Type B pancreatic cell (in vitro differentiated cells): ENCODE measurements around the gene ODC1. TPM values are rescaled to one million over a fixed set of nuclear protein-coding genes. Genes with fewer than 3 reads are reported as not detected.

ENCODE experiments used
- DNase-seq: peaks from one replicate; pipeline ENCODE4 v3.0.0; 2021; ENCODE audit warnings: mixed read lengths; ENCODE audit not compliant: unreplicated experiment; ENCODE audit errors: extremely low spot score
- H3K27ac Mint-ChIP-seq: 2 replicates; pipeline ENCODE4 v1.8.0; 2021; ENCODE audit warnings: mild to moderate bottlenecking, mixed read lengths
- H3K27me3 Mint-ChIP-seq: 2 replicates; pipeline ENCODE4 v1.8.0; 2021; ENCODE audit warnings: mixed read lengths
- H3K36me3 Mint-ChIP-seq: 2 replicates; pipeline ENCODE4 v1.8.0; 2021; ENCODE audit warnings: mixed read lengths
- H3K4me1 Mint-ChIP-seq: one replicate; pipeline ENCODE4 v1.8.0; 2021; ENCODE audit warnings: mixed read lengths; ENCODE audit not compliant: unreplicated experiment
- H3K4me3 Mint-ChIP-seq: 2 replicates; pipeline ENCODE4 v1.8.0; 2021; ENCODE audit warnings: mild to moderate bottlenecking, mixed read lengths
- H3K9me3 Mint-ChIP-seq: 2 replicates; pipeline ENCODE4 v1.8.0; 2021; ENCODE audit warnings: mixed read lengths
- CTCF ChIP-seq: fragments of 200-600 bp; sonication (generic); conservative IDR thresholded peaks from 2 replicates; pipeline ENCODE4 v1.5.0; 2021; ENCODE audit warnings: antibody characterized with exemption, mild to moderate bottlenecking
- total RNA-seq: library from RNA; stranded (reverse); gene quantifications from 2 replicates; pipeline ENCODE4 v1.2.1, GENCODE V29; 2021; ENCODE audit warnings: low replicate concordance

Gene ODC1
- total RNA-seq, 1 donor from 2014 or later, result 135 TPM

DNA sequence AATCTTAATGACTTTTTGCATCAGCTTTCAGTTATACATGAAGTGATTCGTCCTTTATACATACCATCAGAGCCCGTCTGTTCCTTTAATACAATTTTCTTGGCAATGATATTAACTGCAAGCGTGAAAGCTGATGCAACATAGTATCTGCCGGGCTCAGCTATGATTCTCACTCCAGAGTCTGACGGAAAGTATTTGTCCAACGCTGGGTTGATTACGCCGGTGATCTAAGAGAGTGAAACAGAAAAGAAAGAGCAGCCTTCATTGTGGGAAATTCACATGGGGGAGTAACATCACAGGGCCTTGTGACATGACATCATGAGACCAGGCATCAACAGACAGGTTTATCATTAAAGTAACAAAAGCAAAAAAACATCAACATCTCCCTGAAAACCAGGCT is 6.2 kb downstream of the ODC1 start:
- Mint-ChIP-seq H3K27me3 (no peaks in the 10 kb centered on the region), H3K27ac (no peak overlapping the region), H3K4me3 (no peak overlapping the region), H3K9me3 (no peaks in the 10 kb centered on the region), H3K36me3 (peaks cover 29% of the 10 kb centered on the region), H3K4me1 (no peaks in the 10 kb centered on the region)
- TF ChIP-seq CTCF, result no peak
- DNase-seq, result no peak

DNA sequence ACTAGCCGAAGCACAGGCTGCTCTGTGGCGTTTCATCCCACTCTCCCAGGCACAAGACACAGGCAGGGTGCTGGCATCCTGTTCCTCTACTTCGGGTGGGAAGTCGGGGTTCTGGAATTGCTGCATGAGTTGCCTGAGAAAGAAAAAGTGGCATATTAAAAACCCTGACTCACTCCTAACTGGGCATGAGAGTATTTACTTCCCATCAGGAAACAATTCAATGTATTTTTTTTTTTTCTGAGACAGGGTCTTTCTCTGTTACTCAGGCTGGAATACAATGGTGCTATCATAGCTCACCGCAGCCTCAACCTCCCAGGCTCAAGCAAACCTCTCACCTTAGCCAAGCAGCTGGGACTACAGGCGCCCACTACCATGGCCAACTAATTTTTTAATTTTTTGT is 7.4 kb downstream of the ODC1 start:
- no peak for TF ChIP-seq CTCF
- peaks cover 29% of the 10 kb centered on the region for H3K36me3 Mint-ChIP-seq
- H3K27ac Mint-ChIP-seq, result no peak overlapping the region
- no peaks in the 10 kb centered on the region for H3K4me1 Mint-ChIP-seq
- no peak for DNase-seq
- H3K27me3 Mint-ChIP-seq, result no peaks in the 10 kb centered on the region
- no peak overlapping the region for H3K4me3 Mint-ChIP-seq
- H3K9me3 Mint-ChIP-seq, result no peaks in the 10 kb centered on the region

DNA sequence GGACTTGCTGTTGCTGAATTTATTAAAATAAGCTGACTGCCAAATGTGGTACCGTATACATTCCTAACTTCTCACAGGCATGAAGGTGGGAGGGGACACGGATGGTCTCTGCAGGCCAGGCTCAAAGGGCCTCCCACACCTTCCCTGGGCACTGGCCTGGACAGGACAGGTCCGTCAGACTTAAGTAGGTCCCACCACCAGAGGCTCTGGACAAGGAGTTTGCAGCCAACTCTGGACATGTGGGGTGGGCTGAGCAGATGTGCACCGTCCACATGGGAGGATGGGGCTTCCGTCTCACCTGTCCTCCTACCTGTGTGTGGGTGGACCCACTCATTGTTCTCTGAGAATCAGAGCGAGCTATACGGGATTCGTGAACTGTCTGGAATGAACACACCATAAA is 8.2 kb downstream of the ODC1 start:
- no peaks in the 10 kb centered on the region for H3K9me3 Mint-ChIP-seq
- peaks cover 2% of the 10 kb centered on the region for H3K4me1 Mint-ChIP-seq
- TF ChIP-seq CTCF, result no peak
- peaks cover 1% of the 10 kb centered on the region for H3K27me3 Mint-ChIP-seq
- no peak for DNase-seq
- H3K27ac Mint-ChIP-seq, result no peak overlapping the region
- peaks cover 29% of the 10 kb centered on the region for H3K36me3 Mint-ChIP-seq
- no peak overlapping the region for H3K4me3 Mint-ChIP-seq

DNA sequence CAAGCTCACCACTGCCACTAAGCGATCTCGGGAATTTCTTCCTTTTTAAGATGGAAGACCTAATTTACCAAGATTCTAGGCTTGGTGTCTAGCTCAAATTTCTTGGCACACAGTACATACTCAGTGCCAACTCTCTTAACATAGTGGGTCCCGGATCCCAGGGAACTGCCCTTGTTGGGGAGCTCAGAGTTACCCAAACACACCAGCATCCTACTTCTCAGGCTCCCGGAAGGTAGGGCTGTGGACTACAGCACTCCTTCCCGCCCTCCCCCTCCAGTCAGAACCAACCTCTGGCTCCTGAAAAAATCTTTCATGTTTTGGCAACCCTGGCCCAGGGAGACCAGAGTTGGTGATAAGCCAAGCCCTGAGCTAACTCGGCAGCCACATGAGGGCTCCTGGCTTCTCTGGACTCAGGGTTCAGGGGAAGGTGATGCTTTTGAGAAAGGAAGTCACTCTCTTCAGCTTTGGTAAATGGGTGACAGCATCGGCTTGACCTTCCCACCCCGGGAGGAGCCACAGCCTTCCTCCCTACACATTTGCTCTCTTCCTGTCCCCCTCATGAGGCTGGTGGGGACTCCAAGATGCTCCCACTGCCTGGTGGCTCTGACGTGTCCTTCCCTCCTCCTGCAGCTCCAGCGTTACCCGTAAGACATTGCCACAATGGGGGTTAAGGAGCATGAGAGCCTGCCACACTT is 8.8 kb downstream of the ODC1 start:
- no peak overlapping the region for H3K27ac Mint-ChIP-seq
- H3K9me3 Mint-ChIP-seq, result no peaks in the 10 kb centered on the region
- DNase-seq, result no peak
- TF ChIP-seq CTCF, result no peak
- H3K4me1 Mint-ChIP-seq, result peaks cover 5% of the 10 kb centered on the region
- peaks cover 23% of the 10 kb centered on the region for H3K36me3 Mint-ChIP-seq
- no peak overlapping the region for H3K4me3 Mint-ChIP-seq
- H3K27me3 Mint-ChIP-seq, result peaks cover 3% of the 10 kb centered on the region

GRCh38 chr2:10438688-10439087 is 9.4 kb downstream of the ODC1 start:
- no peak for TF ChIP-seq CTCF
- peaks cover 3% of the 10 kb centered on the region for H3K27me3 Mint-ChIP-seq
- no peak for DNase-seq
- peaks cover 22% of the 10 kb centered on the region for H3K36me3 Mint-ChIP-seq
- H3K4me3 Mint-ChIP-seq, result no peak overlapping the region
- peaks cover 5% of the 10 kb centered on the region for H3K4me1 Mint-ChIP-seq
- H3K27ac Mint-ChIP-seq, result no peak overlapping the region
- no peaks in the 10 kb centered on the region for H3K9me3 Mint-ChIP-seq
